NCI-H82 treated with DMSO at 0.1 percent for 48 hours (cell line): ENCODE results near the gene CLDN19.

Experiments
- DNase-seq: peaks from one replicate; lab custom pipeline; 2025; ENCODE audit not compliant: unreplicated experiment; lab: John Stamatoyannopoulos, UW

Gene CLDN19, protein sequence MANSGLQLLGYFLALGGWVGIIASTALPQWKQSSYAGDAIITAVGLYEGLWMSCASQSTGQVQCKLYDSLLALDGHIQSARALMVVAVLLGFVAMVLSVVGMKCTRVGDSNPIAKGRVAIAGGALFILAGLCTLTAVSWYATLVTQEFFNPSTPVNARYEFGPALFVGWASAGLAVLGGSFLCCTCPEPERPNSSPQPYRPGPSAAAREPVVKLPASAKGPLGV

DNA sequence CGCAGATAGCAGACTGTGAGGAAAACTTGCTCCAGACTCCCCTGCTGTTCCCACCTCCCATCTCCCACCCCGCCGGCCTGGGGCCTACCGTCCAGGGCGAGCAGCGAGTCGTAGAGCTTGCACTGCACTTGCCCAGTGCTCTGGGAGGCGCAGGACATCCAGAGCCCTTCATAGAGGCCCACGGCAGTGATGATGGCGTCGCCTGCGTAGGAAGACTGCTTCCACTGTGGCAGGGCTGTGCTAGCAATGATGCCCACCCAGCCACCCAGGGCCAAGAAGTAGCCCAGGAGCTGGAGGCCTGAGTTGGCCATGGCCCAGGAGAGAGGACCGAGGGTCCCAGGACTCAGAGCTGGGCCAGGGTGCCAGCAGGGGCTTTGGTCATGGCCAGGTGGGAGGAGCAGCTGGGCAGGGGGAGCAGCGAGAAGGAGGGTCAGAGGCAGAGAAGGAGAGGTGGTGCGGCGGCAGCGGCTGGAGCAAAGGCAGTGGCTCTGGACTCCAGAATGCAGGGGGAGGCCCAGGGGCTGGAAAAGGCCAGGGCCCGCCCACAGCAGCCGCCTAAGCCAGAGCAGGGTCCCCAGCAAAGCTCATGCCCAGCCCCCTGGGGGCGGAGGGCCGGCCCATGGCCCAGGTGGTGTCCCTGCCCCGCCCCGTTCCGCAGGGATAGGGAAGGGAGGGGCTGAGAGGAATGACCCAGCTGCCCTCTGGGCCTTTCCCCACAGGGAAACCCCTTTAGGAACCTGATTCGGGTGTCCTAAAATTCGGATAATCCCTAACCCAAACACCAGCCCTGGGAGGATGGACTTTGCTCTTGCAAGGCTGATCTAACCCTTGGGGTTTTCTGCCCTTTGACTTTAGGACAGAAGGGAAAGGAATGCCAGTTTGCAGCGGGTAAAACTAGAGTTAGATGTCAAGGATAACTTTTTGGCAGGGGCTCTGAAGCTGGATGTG lies at the start of gene CLDN19:
Gene CLDN19 (minus strand): TSS at position 484 of the 948 bp plus-strand sequence. CDS start 173 bp downstream, at position 311.
- peak; percentile 79 for DNase-seq

DNA sequence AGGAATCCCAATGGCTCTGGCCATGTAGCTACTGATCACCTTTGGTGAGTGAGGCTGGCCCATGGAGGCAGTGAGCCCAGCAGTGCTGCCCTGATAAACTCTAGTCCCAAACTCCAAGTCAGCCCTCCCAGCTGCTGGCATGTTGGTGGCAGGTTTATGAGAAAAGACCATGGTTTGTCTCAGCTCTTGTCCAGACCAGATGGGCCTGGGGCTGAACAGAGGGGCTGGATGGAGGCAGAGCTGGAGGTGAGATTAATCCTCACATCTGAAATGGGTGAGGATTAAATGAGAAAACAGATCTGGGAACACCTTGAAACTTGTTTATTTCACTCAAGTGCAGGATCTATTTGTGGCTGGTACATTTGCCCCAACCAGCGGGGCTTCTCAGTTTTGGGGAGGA lies 48.0 kb upstream of the CLDN19 start:
- DNase-seq: peak; percentile 70

DNA sequence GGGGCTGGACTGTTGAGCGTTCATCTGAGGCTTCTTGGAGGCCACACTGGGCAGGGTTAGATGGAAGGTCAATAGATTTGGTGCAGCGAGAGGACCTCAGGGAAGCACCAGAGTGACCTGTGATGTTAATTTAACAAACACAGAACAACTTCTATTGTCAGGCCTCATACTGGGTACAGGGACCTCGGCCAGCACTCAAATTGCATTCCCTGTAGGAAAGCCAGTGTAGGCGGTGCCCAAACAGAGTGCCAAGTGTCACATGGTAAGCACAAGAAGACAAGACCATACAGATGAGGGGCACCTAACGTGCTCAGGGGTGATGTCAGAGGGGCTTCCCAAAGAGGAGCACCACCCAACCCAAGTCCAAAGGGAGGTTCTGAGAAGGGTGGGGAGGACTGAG lies 46.1 kb upstream of the CLDN19 start:
- no peak for DNase-seq

DNA sequence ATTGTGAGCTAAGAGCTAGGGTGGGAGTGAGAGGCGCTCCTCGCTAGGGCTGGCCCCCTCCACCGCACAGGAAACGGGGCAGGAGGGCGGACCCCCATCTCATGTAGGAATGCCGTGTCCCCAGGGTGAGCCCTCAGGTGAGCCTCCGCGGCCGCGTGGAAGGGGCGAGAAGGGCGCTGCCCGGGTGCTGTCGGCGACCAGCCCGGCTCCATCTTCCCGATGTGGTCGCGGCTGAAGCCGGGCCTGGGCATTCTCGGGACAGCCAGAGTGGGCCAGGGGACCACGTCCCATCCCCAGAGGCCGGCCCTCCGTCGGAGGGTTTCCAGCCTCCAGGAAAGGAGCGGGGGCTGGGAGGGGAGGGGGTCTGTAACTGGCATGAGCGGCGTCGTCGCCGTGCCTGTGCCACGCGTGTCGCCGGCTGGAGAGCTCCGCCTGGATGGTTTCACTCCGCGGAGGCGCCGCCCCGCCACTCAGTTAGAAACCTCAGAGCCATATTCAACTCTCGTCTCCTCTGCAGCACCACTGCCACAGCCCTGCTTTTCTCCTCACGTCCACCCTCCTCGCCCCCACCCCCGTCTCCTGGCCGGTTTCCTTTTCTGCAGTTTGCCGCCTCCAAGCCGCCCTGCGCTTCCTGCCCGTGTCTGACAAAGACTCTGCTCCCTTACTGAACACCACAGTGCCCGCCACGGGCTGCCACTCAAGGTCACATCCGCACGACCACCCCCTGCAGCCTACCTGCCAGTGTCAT lies 45.1 kb upstream of the CLDN19 start, which contains the start of gene TMEM269:
Gene TMEM269 (plus strand): TSS at position 46 of the 748 bp plus-strand sequence. CDS start 4,903 bp downstream, outside the sequence.
- no peak for DNase-seq

DNA sequence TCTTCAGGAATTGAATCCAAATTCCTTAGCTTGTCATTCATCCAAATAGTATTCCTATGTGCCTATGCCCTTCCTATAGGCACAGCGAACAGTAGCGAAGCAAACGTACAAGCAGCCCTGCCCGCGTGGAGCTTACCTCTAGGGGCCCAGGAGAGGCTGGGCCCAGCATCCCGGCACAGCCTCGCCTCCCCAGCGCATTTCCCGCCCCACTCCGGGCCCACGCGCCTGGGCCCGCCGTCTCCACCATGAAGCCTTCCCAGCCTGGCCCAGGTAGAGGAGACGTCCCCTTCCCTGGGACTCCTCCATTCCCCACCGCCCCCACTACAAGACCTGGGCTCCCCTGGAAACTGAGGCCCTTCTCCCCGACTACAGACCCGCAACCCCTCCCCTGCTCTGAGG lies 44.5 kb upstream of the CLDN19 start:
- no peak for DNase-seq

DNA sequence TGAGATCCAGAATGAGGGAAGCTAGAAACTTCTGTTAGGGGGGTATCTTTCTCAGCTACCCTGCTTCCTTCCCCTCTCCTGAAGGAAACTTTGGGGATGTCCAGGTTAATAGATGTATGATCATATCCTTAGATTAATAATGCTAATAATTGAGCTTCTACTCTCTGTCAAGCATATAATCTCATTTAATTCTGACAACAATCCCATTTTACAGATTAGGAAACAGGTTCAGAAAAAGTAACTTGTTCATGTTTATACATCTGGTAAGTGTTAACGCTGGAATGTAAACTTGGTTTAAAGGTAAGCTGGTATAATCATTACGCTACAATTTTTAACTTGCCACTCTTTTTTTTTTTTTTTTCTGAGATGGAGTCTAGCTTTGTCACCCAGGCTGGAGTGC lies 43.1 kb upstream of the CLDN19 start:
- no peak for DNase-seq

DNA sequence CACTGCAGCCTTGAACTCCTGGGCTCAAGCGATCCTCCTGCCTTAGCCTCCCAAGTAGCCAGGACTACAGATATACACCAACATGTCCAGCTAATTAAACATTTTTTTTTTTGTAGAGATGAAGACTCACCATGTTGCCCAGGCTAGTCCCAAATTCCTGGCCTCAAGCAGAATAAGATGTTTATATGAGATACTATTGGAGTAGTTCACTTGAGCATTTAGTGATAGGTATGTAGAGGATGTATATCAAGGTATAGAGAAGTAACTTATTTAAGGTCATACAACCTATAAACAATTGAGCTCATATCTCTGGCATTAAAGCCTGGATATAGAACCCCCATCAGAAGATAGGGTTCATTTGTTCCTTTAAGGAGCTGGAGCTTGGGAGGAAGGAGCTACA lies 40.1 kb upstream of the CLDN19 start:
- no peak for DNase-seq

DNA sequence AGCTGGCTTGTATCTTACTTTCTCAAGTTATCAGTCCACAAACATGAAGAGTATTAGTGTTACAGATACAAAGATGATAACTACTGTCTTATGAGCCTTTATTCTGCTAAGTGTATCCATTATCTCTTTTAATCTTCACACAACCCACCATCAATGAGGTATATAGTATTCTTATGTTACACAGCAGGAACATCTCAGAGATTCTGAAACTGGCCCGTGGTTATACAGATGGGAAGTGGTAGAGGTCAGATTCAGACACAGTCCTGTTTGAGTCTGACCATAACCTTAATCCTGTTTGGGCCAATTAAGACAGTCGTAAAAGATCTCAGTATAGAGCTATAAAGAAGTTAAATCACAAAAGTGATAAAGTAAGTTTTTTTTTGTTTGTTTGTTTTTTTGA lies 39.7 kb upstream of the CLDN19 start:
- DNase-seq: no peak

DNA sequence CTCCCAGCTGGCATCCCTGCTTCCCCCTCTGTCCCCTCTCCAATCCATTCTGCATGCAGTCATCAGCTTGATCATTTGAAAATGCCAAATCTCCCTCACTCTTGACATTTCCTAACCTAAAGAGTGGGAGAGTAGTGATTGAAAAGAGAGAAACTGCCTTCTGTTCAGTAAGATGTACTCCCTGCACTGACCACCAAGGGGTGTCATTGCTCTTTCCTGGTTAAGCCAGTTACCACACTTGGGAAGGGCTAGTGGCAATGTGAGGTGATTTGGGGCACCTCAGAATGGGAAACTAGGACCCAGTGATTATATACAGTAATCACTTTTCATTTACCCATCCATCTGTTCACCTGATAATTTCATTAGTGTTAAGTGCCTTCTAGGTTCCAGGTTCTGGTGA lies 37.8 kb upstream of the CLDN19 start:
- peak; percentile 63 for DNase-seq

DNA sequence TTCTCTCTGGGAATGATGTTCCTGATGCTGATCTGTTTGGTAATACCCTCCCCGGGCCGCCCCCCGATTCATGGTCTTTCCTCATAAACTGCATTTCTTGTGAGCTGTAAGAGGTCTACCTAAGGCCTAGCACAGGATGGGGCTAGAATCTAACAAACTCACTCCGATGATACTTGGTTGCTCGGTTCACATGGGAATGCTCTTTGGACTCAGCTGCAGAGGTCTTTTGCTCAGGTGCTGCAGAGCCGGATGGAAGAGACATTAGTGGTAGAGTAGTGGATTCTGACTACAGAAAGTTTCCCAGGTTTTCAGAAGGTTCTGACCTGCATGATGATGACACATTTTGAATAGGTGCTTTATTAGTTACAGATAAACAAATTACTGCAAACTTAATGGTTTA lies 36.5 kb upstream of the CLDN19 start:
- DNase-seq: no peak

DNA sequence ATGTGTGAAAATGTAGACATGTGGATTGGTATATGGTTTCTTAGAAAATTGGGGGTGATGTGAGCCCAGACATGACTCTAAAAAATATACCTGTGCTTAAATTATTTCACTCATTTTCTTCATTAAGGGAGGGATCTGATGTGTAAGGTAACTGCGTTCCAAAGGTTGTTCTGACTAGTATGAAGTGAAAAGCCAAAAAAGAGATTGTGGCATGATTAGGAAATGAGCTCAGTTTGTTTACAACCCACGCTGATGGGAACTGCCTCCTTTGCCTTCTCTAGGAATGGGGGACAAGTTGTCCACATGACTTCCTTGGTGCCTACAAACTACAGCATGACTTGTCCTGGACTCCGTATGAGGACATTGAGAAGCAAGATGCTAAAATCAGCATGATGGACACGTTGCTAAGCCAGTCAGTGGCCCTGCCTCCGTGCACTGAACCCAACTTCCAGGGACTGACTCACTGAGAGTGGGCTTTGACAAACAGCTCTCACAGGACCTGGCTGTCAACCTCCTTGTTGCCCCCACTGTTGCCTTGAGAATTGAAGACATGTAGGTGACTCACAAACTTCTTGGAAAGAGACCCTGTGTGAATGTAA lies 35.0 kb upstream of the CLDN19 start:
- DNase-seq: no peak

DNA sequence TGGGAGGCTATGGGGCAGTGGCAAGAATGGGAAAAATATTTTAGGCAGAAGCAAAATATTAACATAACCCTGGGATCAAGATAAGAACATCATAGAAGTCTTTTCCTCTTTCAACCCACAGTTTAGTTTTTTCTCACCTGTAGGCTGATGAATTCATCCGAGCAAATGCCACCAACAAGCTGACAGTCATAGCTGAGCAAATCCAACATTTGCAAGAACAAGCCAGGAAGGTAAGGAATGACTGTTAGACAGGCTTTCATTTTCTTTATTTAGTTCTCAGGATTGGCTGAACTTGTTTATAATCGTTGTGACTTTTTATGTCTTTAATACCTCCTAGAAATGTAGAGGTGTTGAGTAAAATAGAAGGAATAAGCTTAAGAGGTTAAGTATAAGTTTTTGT lies 33.4 kb upstream of the CLDN19 start:
- DNase-seq: no peak

DNA sequence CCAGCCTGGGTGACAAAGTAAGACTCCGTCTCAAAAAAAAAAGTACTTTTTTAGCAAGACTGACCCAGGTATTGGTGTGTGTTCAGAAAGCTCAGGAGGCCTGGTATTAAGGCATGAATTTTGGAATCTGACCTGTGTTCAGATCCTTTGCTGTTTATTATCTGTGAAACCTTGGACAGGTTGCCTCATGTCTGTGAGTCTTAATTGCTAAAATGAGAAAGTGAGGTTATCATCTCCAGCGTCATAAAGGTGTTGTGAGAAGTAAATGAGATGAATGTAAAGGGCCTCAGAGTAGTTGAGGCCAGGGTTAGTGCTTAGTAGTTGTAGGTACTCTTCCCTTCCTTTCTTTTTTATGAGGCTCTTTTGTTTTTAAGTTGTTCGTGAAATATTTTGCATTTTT lies 29.8 kb upstream of the CLDN19 start:
- DNase-seq: no peak

DNA sequence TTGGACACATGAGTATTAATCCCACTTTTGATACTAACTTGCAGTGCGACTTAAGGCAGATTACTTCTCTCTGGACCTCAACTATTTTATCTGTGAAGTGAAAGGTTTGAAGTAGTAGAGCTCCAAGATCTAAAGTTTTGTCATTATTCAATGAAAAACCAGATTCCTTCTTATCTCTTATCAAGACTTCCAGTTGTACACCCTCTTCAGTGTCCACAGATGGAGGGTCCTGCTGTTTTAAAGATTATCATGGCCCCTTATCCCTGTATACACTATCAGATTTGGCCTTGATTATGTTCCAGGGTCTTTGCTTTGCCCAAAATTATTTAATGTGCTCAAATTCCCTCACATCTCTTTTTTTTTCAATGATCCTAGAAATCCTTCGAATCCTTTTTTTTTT lies 28.1 kb upstream of the CLDN19 start:
- no peak for DNase-seq

DNA sequence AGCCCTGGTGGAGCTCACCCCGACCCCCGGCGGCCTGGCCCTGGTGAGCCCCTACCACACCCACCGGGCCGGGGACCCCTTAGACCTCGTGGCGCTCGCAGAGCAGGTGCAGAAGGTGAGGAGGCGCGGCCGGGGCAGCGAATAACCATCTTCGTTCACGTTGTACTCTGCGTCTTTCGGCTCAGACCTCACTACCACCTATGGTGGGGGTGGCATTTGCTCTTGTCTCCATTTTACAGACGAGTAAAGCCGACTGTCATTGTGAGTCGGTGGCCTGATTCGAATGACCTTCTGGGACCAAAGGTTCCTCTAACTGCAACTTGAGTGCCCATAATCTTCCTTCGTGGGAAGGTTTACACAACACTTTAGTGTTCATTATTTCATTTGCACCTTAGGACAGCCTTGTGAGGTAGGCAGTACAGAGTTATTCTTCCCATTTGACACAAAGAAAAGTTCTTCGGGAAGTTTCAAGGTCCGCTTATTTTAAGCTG lies 27.5 kb upstream of the CLDN19 start:
- DNase-seq: no peak

DNA sequence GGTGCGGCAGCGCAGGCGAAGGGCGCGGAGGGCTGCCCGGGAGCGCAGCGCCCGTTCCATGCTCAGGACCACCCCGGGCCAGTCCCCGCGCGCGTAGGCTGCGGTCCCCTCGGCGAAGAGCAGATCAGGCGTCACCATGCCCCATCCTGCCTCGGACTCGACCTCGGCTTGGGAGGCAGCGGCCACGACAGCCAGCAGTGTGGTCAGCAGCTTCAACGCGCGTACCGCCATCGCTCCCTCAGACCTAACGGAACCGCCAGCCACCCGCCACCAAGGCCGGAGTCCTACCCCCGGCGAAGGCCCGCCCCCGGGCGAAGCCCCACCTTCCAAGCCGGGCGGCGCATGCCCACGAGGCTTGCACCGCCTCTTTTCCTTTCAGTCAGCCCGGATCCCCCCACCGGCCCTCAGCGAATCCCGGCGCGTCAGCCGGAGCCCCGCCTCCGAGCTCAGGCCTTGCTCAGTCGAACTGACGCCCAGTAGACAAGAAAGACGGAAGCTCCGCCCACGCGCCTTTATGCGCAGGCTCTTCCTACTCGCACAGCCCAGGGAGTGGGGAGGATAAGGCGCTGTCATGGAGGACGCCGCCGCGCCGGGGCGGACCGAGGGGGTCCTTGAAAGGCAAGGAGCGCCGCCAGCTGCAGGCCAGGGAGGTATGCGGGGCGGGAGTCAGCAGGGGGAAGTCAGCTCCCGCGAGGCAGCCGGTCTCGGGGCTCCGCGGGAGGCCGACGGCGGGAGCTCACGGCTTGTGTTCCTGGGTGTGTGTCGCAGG lies 26.9 kb upstream of the CLDN19 start, which contains the start of the genes C1orf50 and P3H1:
Gene C1orf50 (plus strand): TSS at position 509 of the 769 bp plus-strand sequence. CDS start 63 bp downstream, at position 572.
Gene P3H1 (minus strand): TSS at position 288 of the 769 bp plus-strand sequence. CDS start 57 bp downstream, at position 231.
- DNase-seq: peak; percentile 98

DNA sequence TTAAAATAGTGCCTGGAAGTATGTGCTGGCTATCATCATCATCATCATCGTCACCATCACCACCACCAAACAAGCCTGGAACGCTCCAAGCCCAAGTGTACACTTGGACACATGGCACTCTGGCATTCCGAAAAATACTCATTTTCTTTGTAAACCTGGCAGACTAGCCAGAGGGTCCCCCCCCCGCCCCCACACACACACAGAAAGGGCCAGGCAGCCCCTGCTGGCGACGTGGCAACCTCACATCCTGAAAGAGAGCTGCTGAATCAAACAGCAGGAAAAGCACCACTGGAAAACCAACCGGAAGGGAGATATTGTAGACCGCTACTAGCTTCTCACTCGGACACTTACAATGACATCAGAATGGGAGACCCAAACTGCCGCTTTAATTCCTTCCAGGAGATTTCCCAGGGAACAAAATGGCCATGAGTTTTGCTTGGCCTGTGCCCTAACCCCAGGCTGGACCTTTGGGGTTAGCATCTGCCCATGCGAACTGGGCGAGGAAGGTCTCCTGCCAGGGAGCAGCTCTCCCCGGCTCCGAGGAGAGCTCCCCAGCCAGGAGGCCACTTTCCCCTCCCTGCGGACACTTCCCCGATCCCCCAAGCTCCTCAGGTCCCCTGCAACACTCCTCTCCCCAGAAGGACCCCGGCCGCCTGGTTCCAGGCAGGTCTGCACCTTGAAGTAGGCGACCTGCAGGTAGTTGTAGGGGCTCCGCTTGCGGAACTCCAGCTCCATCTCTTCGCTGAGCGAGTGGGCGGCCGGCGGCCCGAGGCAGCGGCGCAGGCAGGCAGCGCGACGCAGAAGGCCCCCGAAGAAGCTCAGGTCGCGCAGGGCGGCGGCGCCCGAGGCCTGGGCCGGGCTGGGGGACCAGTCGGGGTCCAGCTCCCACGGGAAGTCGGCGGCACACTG lies 26.1 kb upstream of the CLDN19 start:
- peak; percentile 35 for DNase-seq

DNA sequence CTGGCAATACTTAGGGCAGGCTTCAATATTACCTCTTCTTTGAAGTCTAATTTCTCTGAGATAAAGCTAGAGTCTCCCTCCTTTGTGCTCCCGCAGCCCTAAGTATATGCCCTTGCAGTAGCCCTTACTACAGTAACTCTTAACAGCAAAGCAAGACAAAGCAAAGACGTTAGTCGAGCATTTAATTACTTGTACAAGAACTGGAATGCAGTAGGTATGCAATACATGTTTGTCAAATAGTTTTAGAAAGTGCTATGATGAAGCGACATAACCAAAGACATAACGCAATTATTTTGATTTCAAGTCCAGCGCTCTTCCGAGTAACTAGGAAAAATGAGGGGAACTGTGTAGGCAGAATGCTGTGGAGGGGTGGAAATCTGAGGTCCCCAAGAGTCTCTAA lies 25.2 kb upstream of the CLDN19 start:
- no peak for DNase-seq

DNA sequence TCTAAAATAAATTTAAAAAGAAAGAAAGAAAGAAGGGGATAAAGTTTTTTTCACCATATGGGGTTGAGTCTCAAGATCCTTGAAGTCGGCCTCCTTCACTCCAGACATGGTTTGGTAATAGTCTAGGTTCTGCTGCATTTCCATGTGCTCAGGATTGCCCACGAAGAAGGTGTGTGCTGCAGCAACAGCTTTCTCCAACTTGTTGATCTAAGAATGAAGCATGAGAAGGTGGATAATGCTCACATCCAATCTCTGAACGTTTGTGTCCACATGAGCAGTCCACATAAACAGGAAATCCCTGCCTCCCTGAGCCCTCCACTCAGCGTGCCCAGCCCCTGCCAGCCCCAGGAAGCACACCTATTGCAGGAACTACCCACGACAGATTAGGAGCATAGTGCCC lies 22.2 kb upstream of the CLDN19 start:
- DNase-seq: no peak
